WTC11 (cell line): ENCODE results near the gene CATSPER1. TPM values are rescaled to one million over a fixed set of nuclear protein-coding genes. Genes with fewer than 3 reads are reported as not detected.

Experiments used
- ATAC-seq: fragments of 200-7000 bp; cut with Tn5 transposase; 2 replicates; pipeline ENCODE4 v1.10.0; 2021; ENCODE audit warnings: mild to moderate bottlenecking, moderate library complexity
- CTCF ChIA-PET: fragments of 300-600 bp; sonication (Branson Sonifier 250); formaldehyde crosslinking; loops from one replicate; lab custom pipeline; 2021; ENCODE audit warnings: antibody characterized with exemption; lab: Charles Lee
- POLR2A ChIA-PET: fragments of 350-600 bp; sonication (Branson Sonifier 250); formaldehyde crosslinking; loops from one replicate; lab custom pipeline; 2021; ENCODE audit warnings: antibody characterized with exemption; lab: Charles Lee
- DNase-seq: peaks from one replicate; pipeline ENCODE4 v3.0.0; 2021; ENCODE audit warnings: low spot score
- H3K27ac Mint-ChIP-seq: 2 replicates; pipeline ENCODE4 v1.8.0; 2021; ENCODE audit warnings: mixed read lengths
- H3K27me3 Mint-ChIP-seq: 2 replicates; pipeline ENCODE4 v1.8.0; 2021; ENCODE audit warnings: low read depth, mild to moderate bottlenecking, moderate library complexity, mixed read lengths
- H3K36me3 Mint-ChIP-seq: 2 replicates; pipeline ENCODE4 v1.8.0; 2021; ENCODE audit warnings: mixed read lengths
- H3K4me1 Mint-ChIP-seq: 2 replicates; pipeline ENCODE4 v1.8.0; 2022; ENCODE audit warnings: mixed read lengths
- H3K4me3 Mint-ChIP-seq: 2 replicates; pipeline ENCODE4 v1.8.0; 2021; ENCODE audit warnings: mild to moderate bottlenecking, moderate library complexity, mixed read lengths
- H3K9me3 Mint-ChIP-seq: 2 replicates; pipeline ENCODE4 v1.8.0; 2021; ENCODE audit warnings: mixed read lengths
- JUN ChIP-seq: sonication (generic); formaldehyde crosslinking; IDR thresholded peaks from 2 replicates; pipeline ENCODE4 v1.8.0; 2023; ENCODE audit warnings: mild to moderate bottlenecking, missing genetic modification reagents
- SMAD3 ChIP-seq: sonication (generic); formaldehyde crosslinking; IDR thresholded peaks from 2 replicates; pipeline ENCODE4 v1.8.0; 2022; ENCODE audit warnings: missing genetic modification reagents, mild to moderate bottlenecking, borderline replicate concordance
- SP1 ChIP-seq: sonication (generic); formaldehyde crosslinking; conservative IDR thresholded peaks from 2 replicates; pipeline ENCODE4 v1.8.1; 2022; ENCODE audit warnings: missing genetic modification reagents
- ZNF317 ChIP-seq: sonication (generic); formaldehyde crosslinking; IDR thresholded peaks from 2 replicates; pipeline ENCODE4 v1.8.1; 2023; ENCODE audit warnings: low read depth, mild to moderate bottlenecking, moderate library complexity, missing genetic modification reagents, borderline replicate concordance
- ZNF396 ChIP-seq: fragments of 250-450 bp; sonication (Bioruptor Pico); IDR thresholded peaks from 2 replicates; pipeline ENCODE4 v1.8.0; 2021; ENCODE audit warnings: mild to moderate bottlenecking, moderate library complexity, borderline replicate concordance
- total RNA-seq: library from RNA; stranded (reverse); gene quantifications from 3 replicates; pipeline ENCODE4 v1.2.3, GENCODE V29; 2021
- TF ChIP-seq, protein P1 (sequence below): sonication (generic); formaldehyde crosslinking; IDR thresholded peaks from 2 replicates; pipeline ENCODE4 v1.8.0; 2023; ENCODE audit warnings: missing genetic modification reagents, mild to moderate bottlenecking, borderline replicate concordance
- TF ChIP-seq, protein P2 (sequence below): sonication (generic); formaldehyde crosslinking; IDR thresholded peaks from 2 replicates; pipeline ENCODE4 v1.8.1; 2023; ENCODE audit warnings: mild to moderate bottlenecking, missing genetic modification reagents
- TF ChIP-seq, protein P3 (sequence below): sonication (generic); formaldehyde crosslinking; IDR thresholded peaks from 2 replicates; pipeline ENCODE4 v1.8.1; 2023; ENCODE audit warnings: mild to moderate bottlenecking, missing genetic modification reagents, moderate library complexity
- TF ChIP-seq, protein P4 (sequence below): fragments of 250-450 bp; sonication (Bioruptor Pico); IDR thresholded peaks from 2 replicates; pipeline ENCODE4 v1.9.0; 2021; ENCODE audit warnings: mild to moderate bottlenecking
- TF ChIP-seq, protein P5 (sequence below): sonication (generic); formaldehyde crosslinking; IDR thresholded peaks from 2 replicates; pipeline ENCODE4 v1.8.0; 2022; ENCODE audit warnings: missing genetic modification reagents
- TF ChIP-seq, protein P6 (sequence below): sonication (generic); formaldehyde crosslinking; IDR thresholded peaks from 2 replicates; pipeline ENCODE4 v1.8.1; 2022; ENCODE audit warnings: mild to moderate bottlenecking, missing genetic modification reagents, moderate library complexity, borderline replicate concordance

CATSPER1 gene
- total RNA-seq, 1 experiment from 2014 or later: not detected

DNA sequence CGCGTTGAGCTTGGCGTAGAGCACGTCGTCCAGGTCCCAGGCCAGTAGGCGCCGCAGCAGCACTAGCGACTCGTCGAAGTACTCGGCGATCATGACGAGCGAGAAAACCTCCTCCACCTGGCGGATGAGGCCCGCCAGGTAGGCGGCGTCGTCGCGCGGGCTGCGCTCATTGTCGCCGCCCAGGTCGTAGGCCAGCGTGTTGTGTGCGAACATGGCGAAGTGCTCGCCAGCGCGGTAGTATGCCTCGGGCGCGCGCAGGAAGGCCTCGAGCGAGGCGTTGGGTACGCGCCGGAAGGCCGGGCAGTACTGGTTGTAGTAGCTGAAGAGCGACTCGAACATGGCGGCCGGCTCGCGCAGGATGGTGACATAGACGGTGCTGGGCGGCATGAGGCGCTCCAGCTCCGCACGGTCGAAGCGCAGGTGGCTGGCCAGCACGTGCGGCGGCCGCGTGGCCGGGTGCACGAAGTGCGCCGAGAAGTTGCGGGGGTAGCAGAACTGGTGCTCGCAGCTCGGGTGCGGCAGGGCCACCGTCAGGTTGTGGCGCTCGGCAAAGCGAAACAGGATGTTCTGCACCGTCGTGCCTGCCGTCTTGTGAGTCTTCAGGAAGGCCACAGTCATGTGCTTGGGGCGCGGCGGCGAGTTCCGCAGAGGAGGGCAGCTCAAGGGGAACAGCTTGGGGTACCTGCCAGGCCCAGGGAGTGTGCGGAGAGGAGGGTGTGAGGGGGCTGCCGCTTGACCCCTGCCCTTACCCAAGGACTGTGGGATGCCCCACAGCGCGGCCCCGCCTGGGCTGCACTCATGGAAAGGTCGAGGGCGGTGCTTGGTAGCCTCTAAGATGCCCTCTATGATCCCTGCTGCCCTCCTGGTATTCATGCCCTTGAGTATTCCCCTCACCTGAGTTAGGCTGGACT lies 17.0 kb upstream of the CATSPER1 start (continued):
- TF ChIP-seq, protein P1, sequence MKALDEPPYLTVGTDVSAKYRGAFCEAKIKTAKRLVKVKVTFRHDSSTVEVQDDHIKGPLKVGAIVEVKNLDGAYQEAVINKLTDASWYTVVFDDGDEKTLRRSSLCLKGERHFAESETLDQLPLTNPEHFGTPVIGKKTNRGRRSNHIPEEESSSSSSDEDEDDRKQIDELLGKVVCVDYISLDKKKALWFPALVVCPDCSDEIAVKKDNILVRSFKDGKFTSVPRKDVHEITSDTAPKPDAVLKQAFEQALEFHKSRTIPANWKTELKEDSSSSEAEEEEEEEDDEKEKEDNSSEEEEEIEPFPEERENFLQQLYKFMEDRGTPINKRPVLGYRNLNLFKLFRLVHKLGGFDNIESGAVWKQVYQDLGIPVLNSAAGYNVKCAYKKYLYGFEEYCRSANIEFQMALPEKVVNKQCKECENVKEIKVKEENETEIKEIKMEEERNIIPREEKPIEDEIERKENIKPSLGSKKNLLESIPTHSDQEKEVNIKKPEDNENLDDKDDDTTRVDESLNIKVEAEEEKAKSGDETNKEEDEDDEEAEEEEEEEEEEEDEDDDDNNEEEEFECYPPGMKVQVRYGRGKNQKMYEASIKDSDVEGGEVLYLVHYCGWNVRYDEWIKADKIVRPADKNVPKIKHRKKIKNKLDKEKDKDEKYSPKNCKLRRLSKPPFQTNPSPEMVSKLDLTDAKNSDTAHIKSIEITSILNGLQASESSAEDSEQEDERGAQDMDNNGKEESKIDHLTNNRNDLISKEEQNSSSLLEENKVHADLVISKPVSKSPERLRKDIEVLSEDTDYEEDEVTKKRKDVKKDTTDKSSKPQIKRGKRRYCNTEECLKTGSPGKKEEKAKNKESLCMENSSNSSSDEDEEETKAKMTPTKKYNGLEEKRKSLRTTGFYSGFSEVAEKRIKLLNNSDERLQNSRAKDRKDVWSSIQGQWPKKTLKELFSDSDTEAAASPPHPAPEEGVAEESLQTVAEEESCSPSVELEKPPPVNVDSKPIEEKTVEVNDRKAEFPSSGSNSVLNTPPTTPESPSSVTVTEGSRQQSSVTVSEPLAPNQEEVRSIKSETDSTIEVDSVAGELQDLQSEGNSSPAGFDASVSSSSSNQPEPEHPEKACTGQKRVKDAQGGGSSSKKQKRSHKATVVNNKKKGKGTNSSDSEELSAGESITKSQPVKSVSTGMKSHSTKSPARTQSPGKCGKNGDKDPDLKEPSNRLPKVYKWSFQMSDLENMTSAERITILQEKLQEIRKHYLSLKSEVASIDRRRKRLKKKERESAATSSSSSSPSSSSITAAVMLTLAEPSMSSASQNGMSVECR (CRISPR knock-in tag): no peak

DNA sequence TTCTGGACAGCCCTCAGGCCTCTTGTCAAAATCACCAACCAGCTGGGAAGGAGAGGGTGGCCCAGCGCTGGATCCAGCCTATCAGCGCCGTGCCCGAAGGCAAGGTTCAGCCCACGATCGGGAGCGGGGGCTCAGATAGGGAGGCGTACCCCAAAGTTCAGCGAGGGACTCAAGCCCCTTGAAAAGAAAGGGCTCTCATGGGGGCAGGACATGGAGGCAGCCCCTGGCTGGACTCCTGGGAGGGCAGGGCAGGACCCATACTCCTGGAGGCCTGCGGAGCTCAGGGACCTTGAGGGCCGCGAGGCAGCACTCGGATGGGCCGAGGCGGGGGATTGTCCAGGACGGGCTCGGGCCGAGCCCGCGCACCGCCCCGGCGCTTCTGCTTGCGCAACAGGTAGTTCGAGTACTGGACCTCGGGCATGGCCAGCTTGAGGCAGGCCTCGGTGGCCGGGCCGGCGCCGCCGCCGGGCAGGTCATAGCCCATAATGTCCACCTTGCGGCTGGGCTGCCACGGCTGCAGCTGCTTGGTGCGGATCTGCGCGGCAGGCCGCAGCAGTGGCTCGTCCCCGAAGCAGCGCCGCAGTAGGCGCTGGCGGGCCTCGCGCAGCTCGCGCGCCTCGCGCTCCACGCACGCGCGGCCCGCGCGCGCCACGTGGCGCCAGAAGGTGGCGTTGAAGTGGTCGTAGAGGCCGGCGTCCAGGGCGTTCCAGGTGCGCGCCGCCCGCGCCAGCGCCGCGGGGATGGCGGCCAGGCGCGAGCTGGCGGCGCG lies 16.1 kb upstream of the CATSPER1 start:
- Mint-ChIP-seq H3K27me3 (peaks cover 6% of the 10 kb centered on the region), H3K9me3 (peaks cover 5% of the 10 kb centered on the region), H3K4me1 (peaks cover 13% of the 10 kb centered on the region), H3K27ac (no peak overlapping the region), H3K36me3 (peaks cover 36% of the 10 kb centered on the region), H3K4me3 (no peak overlapping the region)
- ATAC-seq: no peak
- POLR2A ChIA-PET: no interaction called here
- TF ChIP-seq, protein P2, sequence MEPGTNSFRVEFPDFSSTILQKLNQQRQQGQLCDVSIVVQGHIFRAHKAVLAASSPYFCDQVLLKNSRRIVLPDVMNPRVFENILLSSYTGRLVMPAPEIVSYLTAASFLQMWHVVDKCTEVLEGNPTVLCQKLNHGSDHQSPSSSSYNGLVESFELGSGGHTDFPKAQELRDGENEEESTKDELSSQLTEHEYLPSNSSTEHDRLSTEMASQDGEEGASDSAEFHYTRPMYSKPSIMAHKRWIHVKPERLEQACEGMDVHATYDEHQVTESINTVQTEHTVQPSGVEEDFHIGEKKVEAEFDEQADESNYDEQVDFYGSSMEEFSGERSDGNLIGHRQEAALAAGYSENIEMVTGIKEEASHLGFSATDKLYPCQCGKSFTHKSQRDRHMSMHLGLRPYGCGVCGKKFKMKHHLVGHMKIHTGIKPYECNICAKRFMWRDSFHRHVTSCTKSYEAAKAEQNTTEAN: no peak
- TF ChIP-seq, protein P3, sequence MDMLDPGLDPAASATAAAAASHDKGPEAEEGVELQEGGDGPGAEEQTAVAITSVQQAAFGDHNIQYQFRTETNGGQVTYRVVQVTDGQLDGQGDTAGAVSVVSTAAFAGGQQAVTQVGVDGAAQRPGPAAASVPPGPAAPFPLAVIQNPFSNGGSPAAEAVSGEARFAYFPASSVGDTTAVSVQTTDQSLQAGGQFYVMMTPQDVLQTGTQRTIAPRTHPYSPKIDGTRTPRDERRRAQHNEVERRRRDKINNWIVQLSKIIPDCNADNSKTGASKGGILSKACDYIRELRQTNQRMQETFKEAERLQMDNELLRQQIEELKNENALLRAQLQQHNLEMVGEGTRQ (CRISPR knock-in tag): no peak
- CTCF ChIA-PET: interaction anchor here (0.5 to 1.5 kb wide), 4 partner anchors 20 to 181 kb away, joined by 3 to 5 read pairs (median 3); no protein-coding TSS in a partner anchor
- DNase-seq: no peak

DNA sequence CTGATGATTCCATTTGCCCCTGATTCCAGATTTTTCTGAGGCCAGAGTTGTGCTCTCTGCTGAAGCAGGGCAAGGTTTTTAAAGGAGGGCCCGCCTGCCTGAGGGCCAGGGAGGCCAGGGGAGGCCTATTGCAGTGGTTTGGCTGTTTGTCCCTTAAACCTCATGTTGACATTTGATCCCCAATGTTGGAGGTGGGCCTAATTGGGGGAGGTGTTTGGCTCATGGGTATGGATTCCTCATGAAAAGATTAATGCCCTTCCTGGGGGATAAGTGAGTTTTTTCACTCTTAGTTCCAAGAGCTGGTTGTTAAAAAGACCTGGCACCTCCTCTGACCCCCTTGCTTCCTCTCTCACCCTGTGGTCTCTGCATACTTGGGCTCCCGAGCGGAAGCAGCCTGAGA lies 13.5 kb upstream of the CATSPER1 start:
- TF ChIP-seq ZNF317 (CRISPR knock-in tag) (no peak), SMAD3 (CRISPR knock-in tag) (no peak), JUN (CRISPR knock-in tag) (no peak), SP1 (CRISPR knock-in tag) (no peak), ZNF396 (CRISPR knock-in tag) (no peak)
- TF ChIP-seq, protein P4, sequence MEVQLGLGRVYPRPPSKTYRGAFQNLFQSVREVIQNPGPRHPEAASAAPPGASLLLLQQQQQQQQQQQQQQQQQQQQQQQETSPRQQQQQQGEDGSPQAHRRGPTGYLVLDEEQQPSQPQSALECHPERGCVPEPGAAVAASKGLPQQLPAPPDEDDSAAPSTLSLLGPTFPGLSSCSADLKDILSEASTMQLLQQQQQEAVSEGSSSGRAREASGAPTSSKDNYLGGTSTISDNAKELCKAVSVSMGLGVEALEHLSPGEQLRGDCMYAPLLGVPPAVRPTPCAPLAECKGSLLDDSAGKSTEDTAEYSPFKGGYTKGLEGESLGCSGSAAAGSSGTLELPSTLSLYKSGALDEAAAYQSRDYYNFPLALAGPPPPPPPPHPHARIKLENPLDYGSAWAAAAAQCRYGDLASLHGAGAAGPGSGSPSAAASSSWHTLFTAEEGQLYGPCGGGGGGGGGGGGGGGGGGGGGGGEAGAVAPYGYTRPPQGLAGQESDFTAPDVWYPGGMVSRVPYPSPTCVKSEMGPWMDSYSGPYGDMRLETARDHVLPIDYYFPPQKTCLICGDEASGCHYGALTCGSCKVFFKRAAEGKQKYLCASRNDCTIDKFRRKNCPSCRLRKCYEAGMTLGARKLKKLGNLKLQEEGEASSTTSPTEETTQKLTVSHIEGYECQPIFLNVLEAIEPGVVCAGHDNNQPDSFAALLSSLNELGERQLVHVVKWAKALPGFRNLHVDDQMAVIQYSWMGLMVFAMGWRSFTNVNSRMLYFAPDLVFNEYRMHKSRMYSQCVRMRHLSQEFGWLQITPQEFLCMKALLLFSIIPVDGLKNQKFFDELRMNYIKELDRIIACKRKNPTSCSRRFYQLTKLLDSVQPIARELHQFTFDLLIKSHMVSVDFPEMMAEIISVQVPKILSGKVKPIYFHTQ (CRISPR knock-in tag): no peak
- TF ChIP-seq, protein P5, sequence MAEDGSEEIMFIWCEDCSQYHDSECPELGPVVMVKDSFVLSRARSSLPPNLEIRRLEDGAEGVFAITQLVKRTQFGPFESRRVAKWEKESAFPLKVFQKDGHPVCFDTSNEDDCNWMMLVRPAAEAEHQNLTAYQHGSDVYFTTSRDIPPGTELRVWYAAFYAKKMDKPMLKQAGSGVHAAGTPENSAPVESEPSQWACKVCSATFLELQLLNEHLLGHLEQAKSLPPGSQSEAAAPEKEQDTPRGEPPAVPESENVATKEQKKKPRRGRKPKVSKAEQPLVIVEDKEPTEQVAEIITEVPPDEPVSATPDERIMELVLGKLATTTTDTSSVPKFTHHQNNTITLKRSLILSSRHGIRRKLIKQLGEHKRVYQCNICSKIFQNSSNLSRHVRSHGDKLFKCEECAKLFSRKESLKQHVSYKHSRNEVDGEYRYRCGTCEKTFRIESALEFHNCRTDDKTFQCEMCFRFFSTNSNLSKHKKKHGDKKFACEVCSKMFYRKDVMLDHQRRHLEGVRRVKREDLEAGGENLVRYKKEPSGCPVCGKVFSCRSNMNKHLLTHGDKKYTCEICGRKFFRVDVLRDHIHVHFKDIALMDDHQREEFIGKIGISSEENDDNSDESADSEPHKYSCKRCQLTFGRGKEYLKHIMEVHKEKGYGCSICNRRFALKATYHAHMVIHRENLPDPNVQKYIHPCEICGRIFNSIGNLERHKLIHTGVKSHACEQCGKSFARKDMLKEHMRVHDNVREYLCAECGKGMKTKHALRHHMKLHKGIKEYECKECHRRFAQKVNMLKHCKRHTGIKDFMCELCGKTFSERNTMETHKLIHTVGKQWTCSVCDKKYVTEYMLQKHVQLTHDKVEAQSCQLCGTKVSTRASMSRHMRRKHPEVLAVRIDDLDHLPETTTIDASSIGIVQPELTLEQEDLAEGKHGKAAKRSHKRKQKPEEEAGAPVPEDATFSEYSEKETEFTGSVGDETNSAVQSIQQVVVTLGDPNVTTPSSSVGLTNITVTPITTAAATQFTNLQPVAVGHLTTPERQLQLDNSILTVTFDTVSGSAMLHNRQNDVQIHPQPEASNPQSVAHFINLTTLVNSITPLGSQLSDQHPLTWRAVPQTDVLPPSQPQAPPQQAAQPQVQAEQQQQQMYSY (CRISPR knock-in tag): no peak
- TF ChIP-seq, protein P6, sequence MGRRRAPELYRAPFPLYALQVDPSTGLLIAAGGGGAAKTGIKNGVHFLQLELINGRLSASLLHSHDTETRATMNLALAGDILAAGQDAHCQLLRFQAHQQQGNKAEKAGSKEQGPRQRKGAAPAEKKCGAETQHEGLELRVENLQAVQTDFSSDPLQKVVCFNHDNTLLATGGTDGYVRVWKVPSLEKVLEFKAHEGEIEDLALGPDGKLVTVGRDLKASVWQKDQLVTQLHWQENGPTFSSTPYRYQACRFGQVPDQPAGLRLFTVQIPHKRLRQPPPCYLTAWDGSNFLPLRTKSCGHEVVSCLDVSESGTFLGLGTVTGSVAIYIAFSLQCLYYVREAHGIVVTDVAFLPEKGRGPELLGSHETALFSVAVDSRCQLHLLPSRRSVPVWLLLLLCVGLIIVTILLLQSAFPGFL (CRISPR knock-in tag): no peak
- no peak for ATAC-seq
- Mint-ChIP-seq H3K27ac (no peak overlapping the region), H3K4me1 (peaks cover 3% of the 10 kb centered on the region), H3K36me3 (peaks cover 43% of the 10 kb centered on the region), H3K4me3 (no peak overlapping the region), H3K9me3 (peaks cover 16% of the 10 kb centered on the region), H3K27me3 (peaks cover 22% of the 10 kb centered on the region)
- ChIA-PET CTCF (interaction anchor here (1.1 kb wide), 1 partner anchor 20 kb away, joined by 9 read pairs; no protein-coding TSS in a partner anchor), POLR2A (no interaction called here)
- no peak for DNase-seq
